HL-60 (cell line): ENCODE data around the gene KLHDC8A.

Experiments used
- DNase-seq, 2 experiments: peaks; one replicate each; pipeline ENCODE4 v3.0.0-alpha.2; 2010 to 2020; ENCODE audit warnings: low read depth in 1 of 2, low spot score in 1 of 2
- H3K27ac ChIP-seq: fragments of 250-450 bp; sonication (Bioruptor Pico); replicated peaks from 2 replicates; pipeline ENCODE4 v1.5.1; 2020; ENCODE audit warnings: mild to moderate bottlenecking, moderate library complexity
- H3K27me3 ChIP-seq: fragments of 250-450 bp; sonication (Bioruptor Pico); 2 replicates; pipeline ENCODE4 v1.5.1; 2021; ENCODE audit warnings: mild to moderate bottlenecking, moderate library complexity; ENCODE audit not compliant: insufficient read depth, poor library complexity, severe bottlenecking
- H3K4me3 ChIP-seq: replicated peaks from 2 replicates; pipeline ENCODE4 v1.5.1; 2011; ENCODE audit warnings: mild to moderate bottlenecking, control low read depth, low read length; ENCODE audit not compliant: insufficient read depth
- CTCF ChIP-seq: IDR thresholded peaks from one replicate; pipeline ENCODE4 v1.5.1; 2011; ENCODE audit warnings: low read length, control low read depth, inconsistent platforms; ENCODE audit not compliant: insufficient read depth
- GABPA ChIP-seq: IDR thresholded peaks from 2 replicates; pipeline ENCODE4 v1.6.1; 2012; ENCODE audit warnings: low read depth
- POLR2AphosphoS5 ChIP-seq: IDR thresholded peaks from 2 replicates; pipeline ENCODE4 v1.6.1; 2012; ENCODE audit warnings: low read depth
- REST ChIP-seq: IDR thresholded peaks from 2 replicates; pipeline ENCODE4 v1.6.1; 2012; ENCODE audit warnings: low read depth; ENCODE audit not compliant: insufficient replicate concordance
- SPI1 ChIP-seq: IDR thresholded peaks from 2 replicates; pipeline ENCODE4 v1.6.1; 2012; ENCODE audit warnings: low read depth, mild to moderate bottlenecking, borderline replicate concordance

KLHDC8A gene

GRCh38 chr1:205294934-205295333, 61.8 kb downstream of the KLHDC8A start:
- no peak for DNase-seq
- H3K27ac ChIP-seq = no peak overlapping the region
- no peak overlapping the region for H3K4me3 ChIP-seq
- no peak for TF ChIP-seq GABPA
- H3K27me3 ChIP-seq = peaks cover 6% of the 10 kb centered on the region

GRCh38 chr1:205294175-205294917, 62.4 kb downstream of the KLHDC8A start:
- no peak overlapping the region for H3K27ac ChIP-seq

GRCh38 chr1:205293350-205294074, 63.2 kb downstream of the KLHDC8A start:
- no peak overlapping the region for H3K4me3 ChIP-seq
- TF ChIP-seq REST (no peak), POLR2AphosphoS5 (no peak), CTCF (no peak), SPI1 (no peak), GABPA (no peak)
- H3K27me3 ChIP-seq = peaks cover 6% of the 10 kb centered on the region
- DNase-seq = no peak
- no peak overlapping the region for H3K27ac ChIP-seq

More at GRCh38 chr1:205294175-205294917, 62.4 kb downstream of the KLHDC8A start:
- DNase-seq = no peak
- Histone ChIP-seq H3K27me3 (peaks cover 6% of the 10 kb centered on the region), H3K4me3 (no peak overlapping the region)
- TF ChIP-seq REST (no peak), GABPA (no peak), POLR2AphosphoS5 (no peak), SPI1 (no peak), CTCF (no peak)

- TF ChIP-seq GABPA (no peak), REST (no peak)
These were observed 65.1 kb downstream of the KLHDC8A start for GRCh38 chr1:205291596-205291995.

More at GRCh38 chr1:205291596-205291995, 65.1 kb downstream of the KLHDC8A start:
- Histone ChIP-seq H3K27ac (no peak overlapping the region), H3K27me3 (peaks cover 6% of the 10 kb centered on the region), H3K4me3 (no peak overlapping the region)
- no peak for DNase-seq
